Osteoblast (primary cell): Measurements from ENCODE around the gene C6orf120. TPM values are rescaled to one million over a fixed set of nuclear protein-coding genes. Genes with fewer than 3 reads are reported as not detected.

ENCODE experiments used
- DNase-seq: peaks from one replicate; pipeline ENCODE4 v3.0.0; 2011; ENCODE audit warnings: low spot score, mixed read lengths; ENCODE audit not compliant: insufficient read length; ENCODE audit errors: missing footprints
- H2AFZ ChIP-seq: 2 replicates; pipeline ENCODE4 v1.6.0; 2011; ENCODE audit warnings: mild to moderate bottlenecking, low read length
- H3K27ac ChIP-seq: 2 replicates; pipeline ENCODE4 v1.5.1; 2011; ENCODE audit warnings: mild to moderate bottlenecking, low read depth, low read length, moderate library complexity
- H3K27me3 ChIP-seq: 2 replicates; pipeline ENCODE4 v1.6.0; 2012; ENCODE audit warnings: mild to moderate bottlenecking, control low read depth, inconsistent platforms, low read length, moderate library complexity; ENCODE audit not compliant: insufficient read depth
- H3K36me3 ChIP-seq: 2 replicates; pipeline ENCODE4 v1.5.1; 2011; ENCODE audit warnings: mild to moderate bottlenecking, low read length, control low read depth, moderate library complexity; ENCODE audit not compliant: insufficient read depth
- H3K4me1 ChIP-seq: 2 replicates; pipeline ENCODE4 v1.5.1; 2011; ENCODE audit warnings: mild to moderate bottlenecking, low read length, control low read depth, moderate library complexity; ENCODE audit not compliant: insufficient read depth
- H3K4me2 ChIP-seq: 2 replicates; pipeline ENCODE4 v1.6.0; 2011; ENCODE audit warnings: mild to moderate bottlenecking, low read length; ENCODE audit not compliant: insufficient read depth
- H3K4me3 ChIP-seq: fragments of 200-600 bp; sonication (generic); 3 replicates; pipeline ENCODE4 v1.5.1; 2012; ENCODE audit warnings: mild to moderate bottlenecking, low read length, inconsistent platforms; ENCODE audit not compliant: insufficient read depth
- H3K79me2 ChIP-seq: 2 replicates; pipeline ENCODE4 v1.6.0; 2012; ENCODE audit warnings: mild to moderate bottlenecking, low read length, control low read depth, inconsistent platforms; ENCODE audit not compliant: insufficient read depth
- H3K9me3 ChIP-seq: 2 replicates; pipeline ENCODE4 v1.5.1; 2011; ENCODE audit warnings: low read depth, low read length, control low read depth
- H4K20me1 ChIP-seq: 2 replicates; pipeline ENCODE4 v1.6.0; 2012; ENCODE audit warnings: mild to moderate bottlenecking, low read length, control low read depth; ENCODE audit not compliant: insufficient read depth
- CTCF ChIP-seq: IDR thresholded peaks from 2 replicates; pipeline ENCODE4 v1.5.1; 2011; ENCODE audit warnings: mild to moderate bottlenecking, low read depth, low read length, moderate library complexity; ENCODE audit errors: extremely low read depth
- total RNA-seq: library from RNA; depleted of rRNA; stranded (reverse); fragments of >200 nt; gene quantifications from 2 replicates; pipeline ENCODE4 v1.2.3, GENCODE V29; 2012

C6orf120 gene
- total RNA-seq, 1 donor, result 54.3 TPM

- Histone ChIP-seq H4K20me1 (no peaks in the 10 kb centered on the region), H3K27ac (no peak overlapping the region), H3K4me1 (no peaks in the 10 kb centered on the region), H3K79me2 (no peaks in the 10 kb centered on the region), H3K9me3 (no peaks in the 10 kb centered on the region), H3K36me3 (no peaks in the 10 kb centered on the region), H3K4me2 (no peak overlapping the region), H3K4me3 (no peak overlapping the region), H3K27me3 (peaks cover 3% of the 10 kb centered on the region), H2AFZ (no peak overlapping the region)
- DNase-seq, result no peak
- no peak for TF ChIP-seq CTCF
Observed at GRCh38 chr6:169729961-169730360, 28.0 kb downstream of the C6orf120 start.

- Histone ChIP-seq H3K79me2 (no peaks in the 10 kb centered on the region), H3K27ac (no peak overlapping the region), H3K4me2 (peak overlapping the region; percentile 32), H2AFZ (peak overlapping the region; percentile 29), H3K9me3 (no peaks in the 10 kb centered on the region), H4K20me1 (no peaks in the 10 kb centered on the region), H3K36me3 (no peaks in the 10 kb centered on the region), H3K4me3 (no peak overlapping the region), H3K27me3 (peaks cover 10% of the 10 kb centered on the region), H3K4me1 (no peaks in the 10 kb centered on the region)
- no peak for TF ChIP-seq CTCF
- no peak for DNase-seq
Observed at GRCh38 chr6:169738204-169738975, 36.5 kb downstream of the C6orf120 start.

GRCh38 chr6:169738976-169739529, 37.1 kb downstream of the C6orf120 start:
- TF ChIP-seq CTCF, result no peak
- no peak overlapping the region for H3K4me2 ChIP-seq
- H3K4me3 ChIP-seq, result no peak overlapping the region
- H3K27me3 ChIP-seq, result peaks cover 10% of the 10 kb centered on the region
- no peaks in the 10 kb centered on the region for H3K36me3 ChIP-seq
- H3K27ac ChIP-seq, result no peak overlapping the region
- no peak for DNase-seq
- H3K4me1 ChIP-seq, result no peaks in the 10 kb centered on the region
- no peaks in the 10 kb centered on the region for H3K79me2 ChIP-seq
- H2AFZ ChIP-seq, result no peak overlapping the region
- no peaks in the 10 kb centered on the region for H4K20me1 ChIP-seq
- H3K9me3 ChIP-seq, result no peaks in the 10 kb centered on the region

GRCh38 chr6:169741344-169741743, 39.4 kb downstream of the C6orf120 start:
- Histone ChIP-seq H3K79me2 (no peaks in the 10 kb centered on the region), H4K20me1 (no peaks in the 10 kb centered on the region), H3K4me2 (no peak overlapping the region), H3K9me3 (no peaks in the 10 kb centered on the region), H3K27me3 (peaks cover 2% of the 10 kb centered on the region), H3K4me1 (no peaks in the 10 kb centered on the region), H3K27ac (no peak overlapping the region), H3K4me3 (no peak overlapping the region), H2AFZ (no peak overlapping the region), H3K36me3 (no peaks in the 10 kb centered on the region)
- no peak for TF ChIP-seq CTCF
- no peak for DNase-seq
